Stimulated activated CD8-positive, alpha-beta memory T cell treated with anti-CD3 and anti-CD28 coated beads, Interleukin-15, amount 100 ng/mL, for 48 hours (primary cell): ENCODE measurements around the gene NDUFAF5.
"Not testable (repeated sequence)": the region's sequence is repeated elsewhere in the genome, so short reads cannot be mapped to it uniquely, and the experiment has no call there.

Experiments used
- DNase-seq, 2 donors: peaks; one replicate each; pipeline ENCODE4 v3.0.0-alpha.2; 2020; ENCODE audit warnings: low read depth in 2 of 2

Gene NDUFAF5

GRCh38 chr20:13784893-13785715, at the start of gene NDUFAF5, which contains the start of gene ESF1:
NDUFAF5 (plus strand) TSS chr20:13785028; CDS start chr20:13785069, 41 bp downstream.
ESF1 (minus strand) TSS chr20:13784919; CDS start chr20:13783140, 1,779 bp downstream.
- peak; percentile 87 to 91 for DNase-seq

GRCh38 chr20:13735826-13736225, 49.0 kb upstream of the NDUFAF5 start:
- no peak for DNase-seq

GRCh38 chr20:13736436-13737191, 48.2 kb upstream of the NDUFAF5 start:
- DNase-seq = no peak

- DNase-seq = not testable (repeated sequence)
These were observed 46.6 kb upstream of the NDUFAF5 start for GRCh38 chr20:13738187-13738586.

- no peak for DNase-seq
These were observed 44.8 kb upstream of the NDUFAF5 start for GRCh38 chr20:13739731-13740649.

- DNase-seq = no peak
These were observed 42.9 kb upstream of the NDUFAF5 start for GRCh38 chr20:13741879-13742278.

- DNase-seq = no peak
These were observed 40.5 kb upstream of the NDUFAF5 start for GRCh38 chr20:13744352-13744751.

GRCh38 chr20:13745784-13746183, 39.0 kb upstream of the NDUFAF5 start:
- DNase-seq = no peak

GRCh38 chr20:13749811-13750210, 35.0 kb upstream of the NDUFAF5 start:
- no peak for DNase-seq

GRCh38 chr20:13753436-13754036, 31.3 kb upstream of the NDUFAF5 start:
- DNase-seq = no peak

- no peak for DNase-seq
These were observed 29.0 kb upstream of the NDUFAF5 start for GRCh38 chr20:13755809-13756208.

GRCh38 chr20:13756551-13756950, 28.3 kb upstream of the NDUFAF5 start:
- DNase-seq = no peak

GRCh38 chr20:13758884-13759283, 25.9 kb upstream of the NDUFAF5 start:
- DNase-seq = no peak

- not testable (repeated sequence) for DNase-seq
These were observed 24.3 kb upstream of the NDUFAF5 start for GRCh38 chr20:13760451-13760946.

GRCh38 chr20:13765299-13765698, 19.5 kb upstream of the NDUFAF5 start:
- no peak for DNase-seq

GRCh38 chr20:13765868-13766416, 18.9 kb upstream of the NDUFAF5 start:
- DNase-seq = no peak

GRCh38 chr20:13770141-13770540, 14.7 kb upstream of the NDUFAF5 start:
- no peak for DNase-seq

- no peak for DNase-seq
These were observed 12.9 kb upstream of the NDUFAF5 start for GRCh38 chr20:13771853-13772453.

GRCh38 chr20:13772529-13772928, 12.3 kb upstream of the NDUFAF5 start:
- no peak for DNase-seq

- no peak for DNase-seq
These were observed 9.0 kb upstream of the NDUFAF5 start for GRCh38 chr20:13775867-13776266.
